ENCODE results near the gene LRMDA. TPM values are rescaled to one million over a fixed set of nuclear protein-coding genes. Genes with fewer than 3 reads are reported as not detected.

The LRMDA gene
- total and polyA plus RNA-seq, 2 donors (not counting 1 experiment from before 2014, with no cell fraction given) = 0.12 TPM; not detected in 1

DNA sequence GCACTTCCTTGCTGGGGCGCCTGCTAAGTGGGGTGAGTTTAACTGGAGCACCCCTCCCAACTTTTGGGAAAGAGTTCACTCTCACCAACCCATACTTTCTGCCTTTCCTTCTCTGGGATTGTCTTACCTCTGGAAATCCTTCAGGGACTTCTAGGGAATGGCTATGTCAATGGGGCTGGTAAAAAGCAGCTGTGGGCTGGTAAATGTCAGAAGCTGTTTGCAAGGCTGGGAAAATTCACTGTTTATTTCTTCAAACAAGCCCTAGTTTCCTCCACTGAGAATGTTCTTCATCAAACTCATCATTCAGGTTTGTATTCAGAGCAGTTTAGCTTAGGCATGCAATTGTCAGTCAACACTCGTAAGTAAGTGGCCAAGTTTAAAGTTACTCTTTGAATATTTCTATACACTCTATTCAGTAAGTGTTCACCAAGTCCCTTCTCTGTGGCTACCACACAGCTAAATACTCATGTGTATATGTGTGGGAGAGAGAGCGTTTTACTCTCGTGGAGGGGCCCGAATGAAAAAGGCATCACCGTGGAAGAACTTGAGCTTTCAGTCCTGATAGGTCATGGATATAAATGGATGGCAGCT, 654.8 kb downstream of the LRMDA start:
- no peak for ATAC-seq (ENCODE audit: low read depth)
- Histone ChIP-seq H3K36me3 (replicated peaks in 1 of 2; ENCODE audit: control extremely low read depth in 1 of 2, control insufficient read depth in 1 of 2, extremely low read depth in 1 of 2, insufficient read depth in 2 of 2, low read length in 1 of 2) (no peaks in the 10 kb centered on the region), H2AFZ (ENCODE audit: insufficient read depth, low read depth, low read length, poor library complexity, severe bottlenecking) (no peak overlapping the region), H3K9me3 (ENCODE audit: control extremely low read depth in 1 of 3, control insufficient read depth in 2 of 3, insufficient read depth in 1 of 3, low read length in 2 of 3) (peaks cover 0 to 6% (median 0%) of the 10 kb centered on the region in 3 donors), H3K4me1 (ENCODE audit: control insufficient read depth in 2 of 2, insufficient read depth in 2 of 2, low read length in 2 of 2) (no peaks in the 10 kb centered on the region), H3K4me3 (ENCODE audit: control extremely low read depth in 1 of 5, extremely low read depth in 1 of 5, insufficient read depth in 1 of 5, low read depth in 2 of 5, low read length in 4 of 5) (no peak overlapping the region), H3K4me2 (replicated peaks; ENCODE audit: low read depth, low read length, poor library complexity, severe bottlenecking) (no peak overlapping the region), H4K20me1 (ENCODE audit: control insufficient read depth, insufficient read depth, low read length, poor library complexity, severe bottlenecking) (no peaks in the 10 kb centered on the region), H3K27me3 (replicated peaks in 1 of 4; ENCODE audit: control extremely low read depth in 1 of 4, control insufficient read depth in 3 of 4, insufficient read depth in 4 of 4, low read length in 3 of 4) (no peaks in the 10 kb centered on the region), H3K27ac (ENCODE audit: low read length in 2 of 2) (no peak overlapping the region), H3K79me2 (ENCODE audit: control insufficient read depth, insufficient read depth, low read length) (no peaks in the 10 kb centered on the region), H3K9ac (ENCODE audit: low read length) (no peak overlapping the region)
- intact Hi-C loops (cut with micrococcal nuclease) = no loop called here
- no peaks in the 10 kb centered on the region for H3K4me1 Mint-ChIP-seq
- no peak for DNase-seq
- TF ChIP-seq, protein P1, sequence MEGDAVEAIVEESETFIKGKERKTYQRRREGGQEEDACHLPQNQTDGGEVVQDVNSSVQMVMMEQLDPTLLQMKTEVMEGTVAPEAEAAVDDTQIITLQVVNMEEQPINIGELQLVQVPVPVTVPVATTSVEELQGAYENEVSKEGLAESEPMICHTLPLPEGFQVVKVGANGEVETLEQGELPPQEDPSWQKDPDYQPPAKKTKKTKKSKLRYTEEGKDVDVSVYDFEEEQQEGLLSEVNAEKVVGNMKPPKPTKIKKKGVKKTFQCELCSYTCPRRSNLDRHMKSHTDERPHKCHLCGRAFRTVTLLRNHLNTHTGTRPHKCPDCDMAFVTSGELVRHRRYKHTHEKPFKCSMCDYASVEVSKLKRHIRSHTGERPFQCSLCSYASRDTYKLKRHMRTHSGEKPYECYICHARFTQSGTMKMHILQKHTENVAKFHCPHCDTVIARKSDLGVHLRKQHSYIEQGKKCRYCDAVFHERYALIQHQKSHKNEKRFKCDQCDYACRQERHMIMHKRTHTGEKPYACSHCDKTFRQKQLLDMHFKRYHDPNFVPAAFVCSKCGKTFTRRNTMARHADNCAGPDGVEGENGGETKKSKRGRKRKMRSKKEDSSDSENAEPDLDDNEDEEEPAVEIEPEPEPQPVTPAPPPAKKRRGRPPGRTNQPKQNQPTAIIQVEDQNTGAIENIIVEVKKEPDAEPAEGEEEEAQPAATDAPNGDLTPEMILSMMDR (IDR thresholded peaks at IDR 0.05) = no peak
- no peak for TF ChIP-seq EZH2 (IDR thresholded peaks at IDR 0.05; ENCODE audit: borderline replicate concordance, insufficient read depth, low read depth, low read length, poor library complexity, severe bottlenecking)
- CTCF ChIA-PET = no interaction called here
- no peaks in the 10 kb centered on the region for H3K9me3 Mint-ChIP-seq (ENCODE audit: insufficient read depth)
- 7% methylated on average over 2 of the region's 6 CpGs for WGBS (ENCODE audit: insufficient coverage)
- peaks cover 3% of the 10 kb centered on the region for H3K27me3 Mint-ChIP-seq
- no peak overlapping the region for H3K27ac Mint-ChIP-seq
- POLR2A ChIA-PET = no interaction called here
- no peak overlapping the region for H3K4me3 Mint-ChIP-seq

DNA sequence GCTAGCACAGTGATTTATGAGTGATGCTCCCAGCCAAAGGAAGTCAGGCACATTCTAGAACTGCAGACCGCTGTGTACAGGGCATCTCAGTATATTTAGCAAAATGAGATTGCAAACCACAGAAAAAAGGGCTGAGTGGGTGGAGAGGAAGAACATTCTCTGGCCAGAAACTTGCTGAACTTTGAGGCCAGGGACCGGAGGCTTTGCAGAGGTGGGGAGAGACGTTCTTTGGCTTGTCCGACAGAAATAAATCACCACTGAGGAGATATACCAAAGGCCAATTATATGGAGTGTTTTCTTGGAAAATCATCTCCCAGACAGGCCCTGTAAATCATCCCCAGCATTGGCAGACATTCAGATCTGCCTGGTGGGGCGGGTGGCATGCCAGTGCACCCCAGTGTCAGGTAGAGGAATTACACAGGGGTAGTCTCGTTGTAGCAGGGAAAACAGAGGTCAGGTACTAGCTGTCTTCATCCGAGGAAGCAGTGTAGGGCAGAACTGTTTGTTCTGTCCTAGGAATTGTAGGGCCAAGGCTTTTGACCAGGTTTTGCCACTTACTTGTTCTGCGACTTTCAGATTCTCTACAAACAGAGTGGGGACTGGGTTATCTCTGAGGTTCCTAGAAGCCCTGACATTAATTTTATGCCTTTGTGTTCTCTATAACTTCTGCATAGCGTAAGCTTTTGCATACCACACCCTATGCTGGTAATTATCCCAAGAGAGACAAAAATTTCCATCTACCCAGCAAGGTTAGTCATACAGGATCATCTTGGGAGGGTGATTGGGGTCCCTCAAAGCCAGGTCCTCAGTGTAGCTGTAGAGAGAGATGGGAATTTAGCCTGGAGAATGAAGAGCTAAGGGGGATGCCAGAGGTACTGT, 655.6 kb downstream of the LRMDA start:
- no peaks in the 10 kb centered on the region for H3K9me3 Mint-ChIP-seq (ENCODE audit: insufficient read depth)
- no peak overlapping the region for H3K27ac Mint-ChIP-seq
- WGBS (ENCODE audit: insufficient coverage) = 12% methylated on average over 7 of the region's 9 CpGs
- H3K27me3 ChIP-seq (replicated peaks in 1 of 4; ENCODE audit: control extremely low read depth in 1 of 4, control insufficient read depth in 3 of 4, insufficient read depth in 4 of 4, low read length in 3 of 4) = no peaks in the 10 kb centered on the region
- H2AFZ ChIP-seq (ENCODE audit: insufficient read depth, low read depth, low read length, poor library complexity, severe bottlenecking) = no peak overlapping the region
- ATAC-seq (ENCODE audit: low read depth) (no peak), DNase-seq (no peak)
- H3K9ac ChIP-seq (ENCODE audit: low read length) = no peak overlapping the region
- H3K9me3 ChIP-seq (ENCODE audit: control extremely low read depth in 1 of 3, control insufficient read depth in 2 of 3, insufficient read depth in 1 of 3, low read length in 2 of 3) = peaks cover 0 to 6% (median 0%) of the 10 kb centered on the region in 3 donors
- TF ChIP-seq EZH2 (IDR thresholded peaks at IDR 0.05; ENCODE audit: borderline replicate concordance, insufficient read depth, low read depth, low read length, poor library complexity, severe bottlenecking) = no peak
- TF ChIP-seq, protein P1 (IDR thresholded peaks at IDR 0.05) = no peak
- no peaks in the 10 kb centered on the region for H3K4me1 Mint-ChIP-seq
- H3K36me3 ChIP-seq (replicated peaks in 1 of 2; ENCODE audit: control extremely low read depth in 1 of 2, control insufficient read depth in 1 of 2, extremely low read depth in 1 of 2, insufficient read depth in 2 of 2, low read length in 1 of 2) = no peaks in the 10 kb centered on the region
- intact Hi-C loops (cut with micrococcal nuclease) = no loop called here
- peaks cover 3% of the 10 kb centered on the region for H3K27me3 Mint-ChIP-seq
- no peaks in the 10 kb centered on the region for H4K20me1 ChIP-seq (ENCODE audit: control insufficient read depth, insufficient read depth, low read length, poor library complexity, severe bottlenecking)
- no peak overlapping the region for H3K27ac ChIP-seq (ENCODE audit: low read length in 2 of 2)
- H3K4me3 ChIP-seq (ENCODE audit: control extremely low read depth in 1 of 5, extremely low read depth in 1 of 5, insufficient read depth in 1 of 5, low read depth in 2 of 5, low read length in 4 of 5) = no peak overlapping the region
- POLR2A ChIA-PET = no interaction called here
- no peaks in the 10 kb centered on the region for H3K79me2 ChIP-seq (ENCODE audit: control insufficient read depth, insufficient read depth, low read length)
- no peaks in the 10 kb centered on the region for H3K4me1 ChIP-seq (ENCODE audit: control insufficient read depth in 2 of 2, insufficient read depth in 2 of 2, low read length in 2 of 2)
- no peak overlapping the region for H3K4me3 Mint-ChIP-seq
- no peak overlapping the region for H3K4me2 ChIP-seq (replicated peaks; ENCODE audit: low read depth, low read length, poor library complexity, severe bottlenecking)
- CTCF ChIA-PET = no interaction called here
